Trophoblast cell (in vitro differentiated cells and primary cell): Measurements from ENCODE around the gene SLC25A23.

ENCODE experiments used
- DNase-seq, 2 donors: peaks; one replicate each; pipeline ENCODE4 v3.0.0-alpha.2; 2016
- H2AFZ ChIP-seq: 2 replicates; pipeline ENCODE4 v1.6.1; 2013; ENCODE audit warnings: low read length, moderate library complexity, mild to moderate bottlenecking; ENCODE audit not compliant: insufficient read depth, poor library complexity
- H2AK5ac ChIP-seq: 2 replicates; pipeline ENCODE4 v1.6.1; 2013; ENCODE audit warnings: mild to moderate bottlenecking, low read length
- H2BK120ac ChIP-seq: 2 replicates; pipeline ENCODE4 v1.6.1; 2013; ENCODE audit warnings: low read length, mild to moderate bottlenecking, moderate library complexity; ENCODE audit not compliant: insufficient read depth, poor library complexity
- H2BK12ac ChIP-seq: 2 replicates; pipeline ENCODE4 v1.6.1; 2013; ENCODE audit warnings: mild to moderate bottlenecking, low read length, moderate library complexity
- H2BK5ac ChIP-seq: 2 replicates; pipeline ENCODE4 v1.6.1; 2013; ENCODE audit warnings: low read length, low read depth, moderate library complexity, mild to moderate bottlenecking; ENCODE audit not compliant: poor library complexity
- H3K14ac ChIP-seq: 2 replicates; pipeline ENCODE4 v1.6.1; 2013; ENCODE audit warnings: mild to moderate bottlenecking, low read length
- H3K18ac ChIP-seq: 2 replicates; pipeline ENCODE4 v1.6.1; 2013; ENCODE audit warnings: mild to moderate bottlenecking, low read length
- H3K23ac ChIP-seq: 2 replicates; pipeline ENCODE4 v1.6.1; 2013; ENCODE audit warnings: low read length
- H3K27ac ChIP-seq: 2 replicates; pipeline ENCODE4 v1.5.1; 2013; ENCODE audit warnings: low read depth, mild to moderate bottlenecking, inconsistent platforms, low read length, moderate library complexity
- H3K27me3 ChIP-seq: 2 replicates; pipeline ENCODE4 v1.6.1; 2013; ENCODE audit warnings: inconsistent platforms, mild to moderate bottlenecking, low read length, moderate library complexity; ENCODE audit not compliant: insufficient read depth
- H3K36me3 ChIP-seq, 2 experiments: 1 replicate in 1 of 2; 2 replicates in 1 of 2; pipeline ENCODE4 v1.6.1; 2013; ENCODE audit warnings: low read length in 2 of 2, mild to moderate bottlenecking in 2 of 2, moderate library complexity in 1 of 2; ENCODE audit not compliant: insufficient read depth in 2 of 2, control insufficient read depth in 1 of 2
- H3K4ac ChIP-seq: 2 replicates; pipeline ENCODE4 v1.6.1; 2013; ENCODE audit warnings: low read depth, mild to moderate bottlenecking, low read length, moderate library complexity
- H3K4me1 ChIP-seq, 2 experiments: 1 replicate in 1 of 2; 2 replicates in 1 of 2; pipeline ENCODE4 v1.6.1; 2013; ENCODE audit warnings: low read length in 2 of 2, mild to moderate bottlenecking in 2 of 2, moderate library complexity in 1 of 2; ENCODE audit not compliant: insufficient read depth in 2 of 2, control insufficient read depth in 1 of 2
- H3K4me2 ChIP-seq: 2 replicates; pipeline ENCODE4 v1.6.1; 2013; ENCODE audit warnings: inconsistent platforms, mild to moderate bottlenecking, low read length, moderate library complexity
- H3K4me3 ChIP-seq: 2 replicates; pipeline ENCODE4 v1.5.1; 2013; ENCODE audit warnings: mild to moderate bottlenecking, low read depth, low read length, inconsistent platforms
- H3K79me1 ChIP-seq: one replicate; pipeline ENCODE4 v1.6.1; 2013; ENCODE audit warnings: low read length
- H3K79me2 ChIP-seq: 2 replicates; pipeline ENCODE4 v1.6.1; 2013; ENCODE audit warnings: low read length, mild to moderate bottlenecking; ENCODE audit not compliant: control insufficient read depth, insufficient read depth, poor library complexity
- H3K9ac ChIP-seq: 2 replicates; pipeline ENCODE4 v1.6.1; 2013; ENCODE audit warnings: mild to moderate bottlenecking, low read length
- H3K9me3 ChIP-seq: 2 replicates; pipeline ENCODE4 v1.6.1; 2013; ENCODE audit warnings: low read depth, mild to moderate bottlenecking, control low read depth, inconsistent platforms, low read length; ENCODE audit not compliant: insufficient read depth
- H4K12ac ChIP-seq: 2 replicates; pipeline ENCODE4 v1.6.1; 2013; ENCODE audit warnings: low read depth, mild to moderate bottlenecking, low read length, moderate library complexity
- H4K8ac ChIP-seq: 2 replicates; pipeline ENCODE4 v1.6.1; 2013; ENCODE audit warnings: low read depth, mild to moderate bottlenecking, low read length, moderate library complexity
- H4K91ac ChIP-seq: one replicate; pipeline ENCODE4 v1.6.1; 2013; ENCODE audit warnings: low read depth, mild to moderate bottlenecking, low read length, moderate library complexity
- WGBS: extraction: QIAGEN DNeasy Blood & Tissue Kit; methylation state at CpG from one replicate; pipeline ENCODE4 v1.1.7; 2013; ENCODE audit warnings: missing lambda C conversion rate; ENCODE audit not compliant: insufficient read length, insufficient coverage; ENCODE audit errors: extremely low coverage; 5-methylcytosine and 5-hydroxymethylcytosine counted together

Gene SLC25A23

GRCh38 chr19:6479836-6480398 is 20.3 kb upstream of the SLC25A23 start:
- Histone ChIP-seq H3K79me2 (no peaks in the 10 kb centered on the region), H2BK5ac (no peak overlapping the region), H3K18ac (no peak overlapping the region), H3K4me2 (no peak overlapping the region), H3K79me1 (no peaks in the 10 kb centered on the region), H3K4ac (no peak overlapping the region), H3K27ac (no peak overlapping the region), H2BK120ac (no peak overlapping the region), H3K9ac (no peak overlapping the region), H3K4me3 (no peak overlapping the region), H3K9me3 (peaks cover 11% of the 10 kb centered on the region), H3K23ac (no peak overlapping the region), H4K91ac (no peak overlapping the region), H3K36me3 (no peaks in the 10 kb centered on the region), H4K8ac (no peak overlapping the region), H2BK12ac (no peak overlapping the region), H2AK5ac (no peak overlapping the region), H3K27me3 (no peaks in the 10 kb centered on the region), H4K12ac (no peak overlapping the region), H3K4me1 (peaks cover 10 to 14% of the 10 kb centered on the region in 2 experiments), H2AFZ (no peak overlapping the region), H3K14ac (no peak overlapping the region)
- DNase-seq = no peak
- no CpG with 5 or more reads among the region's 7 CpGs for WGBS

GRCh38 chr19:6478815-6479214 is 19.2 kb upstream of the SLC25A23 start:
- H3K27me3 ChIP-seq = no peaks in the 10 kb centered on the region
- H2BK120ac ChIP-seq = no peak overlapping the region
- H2AK5ac ChIP-seq = no peak overlapping the region
- H3K79me1 ChIP-seq = no peaks in the 10 kb centered on the region
- H3K79me2 ChIP-seq = no peaks in the 10 kb centered on the region
- no peak overlapping the region for H2BK12ac ChIP-seq
- H3K23ac ChIP-seq = no peak overlapping the region
- H3K9ac ChIP-seq = no peak overlapping the region
- no peak overlapping the region for H4K12ac ChIP-seq
- H3K4ac ChIP-seq = no peak overlapping the region
- H3K4me2 ChIP-seq = no peak overlapping the region
- WGBS = no CpG with 5 or more reads among the region's 13 CpGs
- H3K27ac ChIP-seq = no peak overlapping the region
- H4K8ac ChIP-seq = no peak overlapping the region
- H3K36me3 ChIP-seq = no peaks in the 10 kb centered on the region
- peaks cover 11% of the 10 kb centered on the region for H3K9me3 ChIP-seq
- DNase-seq = no peak
- no peak overlapping the region for H3K18ac ChIP-seq
- no peak overlapping the region for H2BK5ac ChIP-seq
- H3K4me1 ChIP-seq = peaks cover 10 to 14% of the 10 kb centered on the region in 2 experiments
- no peak overlapping the region for H3K4me3 ChIP-seq
- no peak overlapping the region for H4K91ac ChIP-seq
- H2AFZ ChIP-seq = no peak overlapping the region
- no peak overlapping the region for H3K14ac ChIP-seq

- no peak overlapping the region for H3K23ac ChIP-seq
- no peak for DNase-seq
- H3K27ac ChIP-seq = no peak overlapping the region
- H3K79me2 ChIP-seq = no peaks in the 10 kb centered on the region
- H2AFZ ChIP-seq = no peak overlapping the region
- peaks cover 10 to 14% of the 10 kb centered on the region in 2 experiments for H3K4me1 ChIP-seq
- no peak overlapping the region for H4K8ac ChIP-seq
- no peaks in the 10 kb centered on the region for H3K79me1 ChIP-seq
- H3K14ac ChIP-seq = no peak overlapping the region
- H2AK5ac ChIP-seq = no peak overlapping the region
- peaks cover 11% of the 10 kb centered on the region for H3K9me3 ChIP-seq
- H2BK12ac ChIP-seq = no peak overlapping the region
- no peak overlapping the region for H3K18ac ChIP-seq
- WGBS = no CpG with 5 or more reads among the region's 29 CpGs
- H3K4ac ChIP-seq = no peak overlapping the region
- no peak overlapping the region for H4K12ac ChIP-seq
- peak overlapping the region; percentile 64 for H3K4me2 ChIP-seq
- no peak overlapping the region for H2BK120ac ChIP-seq
- H3K27me3 ChIP-seq = no peaks in the 10 kb centered on the region
- H4K91ac ChIP-seq = no peak overlapping the region
- no peaks in the 10 kb centered on the region for H3K36me3 ChIP-seq
- H2BK5ac ChIP-seq = no peak overlapping the region
- no peak overlapping the region for H3K4me3 ChIP-seq
- no peak overlapping the region for H3K9ac ChIP-seq
Observed at GRCh38 chr19:6476896-6477431, 17.4 kb upstream of the SLC25A23 start.

DNA sequence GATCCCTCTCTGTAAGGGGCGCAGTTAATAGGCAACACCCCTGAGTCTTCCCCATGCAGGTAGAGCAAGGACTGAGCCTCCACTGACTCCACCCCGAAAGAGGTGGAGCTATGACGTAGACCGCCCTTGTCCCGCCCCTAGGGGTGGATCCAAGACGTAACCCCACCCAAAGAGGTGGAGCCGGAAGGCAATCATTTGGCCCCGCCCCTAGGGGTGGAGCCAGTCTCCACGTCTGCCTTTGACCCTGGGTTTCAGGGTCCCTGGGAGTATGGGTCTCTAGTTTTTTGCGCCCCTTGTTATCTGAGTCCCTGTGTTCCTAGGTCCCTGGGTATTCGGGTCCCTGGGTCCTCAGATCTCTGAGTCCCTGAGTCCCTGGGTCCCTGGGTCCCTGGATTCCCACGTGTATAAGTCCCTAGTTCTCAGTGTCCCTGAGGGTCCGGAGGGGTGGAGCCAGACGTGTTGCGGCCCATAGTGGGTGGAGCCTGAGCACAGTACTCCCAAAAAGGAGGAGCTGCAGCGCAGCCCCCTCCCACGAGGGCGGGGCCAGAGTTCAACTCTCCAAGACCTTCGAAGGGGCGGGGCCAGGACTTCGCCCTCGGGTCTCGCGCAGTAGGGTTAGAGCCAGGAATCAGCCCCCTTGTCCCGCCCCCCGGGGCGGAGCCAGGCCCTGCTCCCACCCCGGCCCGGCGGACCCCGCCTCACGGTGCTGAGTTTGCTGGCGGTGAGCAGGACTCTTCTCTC is 16.7 kb upstream of the SLC25A23 start:
- Histone ChIP-seq H3K4me1 (peaks cover 10 to 14% of the 10 kb centered on the region in 2 experiments), H3K4me2 (peak overlapping the region; percentile 64), H3K14ac (no peak overlapping the region), H3K79me1 (no peaks in the 10 kb centered on the region), H2BK12ac (no peak overlapping the region), H3K36me3 (no peaks in the 10 kb centered on the region), H2BK120ac (no peak overlapping the region), H3K18ac (no peak overlapping the region), H3K23ac (no peak overlapping the region), H3K79me2 (no peaks in the 10 kb centered on the region), H3K9ac (no peak overlapping the region), H4K8ac (no peak overlapping the region), H4K12ac (no peak overlapping the region), H3K27ac (no peak overlapping the region), H3K4me3 (no peak overlapping the region), H2AFZ (no peak overlapping the region), H3K9me3 (peaks cover 11% of the 10 kb centered on the region), H2AK5ac (no peak overlapping the region), H2BK5ac (no peak overlapping the region), H4K91ac (no peak overlapping the region), H3K27me3 (no peaks in the 10 kb centered on the region), H3K4ac (no peak overlapping the region)
- DNase-seq = peak in 1 of 2 donors; percentile 52
- whole genome bisulfite sequencing = no CpG with 5 or more reads among the region's 33 CpGs
